Choroid plexus epithelial cell (primary cell): ENCODE measurements around the gene FAF2.
A peak's percentile ranks its signal among the peaks of the same experiment; 100 is the strongest.

Experiments used
- DNase-seq: peaks from one replicate; pipeline ENCODE4 v3.0.0-alpha.2; 2010; ENCODE audit warnings: low read depth
- H3K4me3 ChIP-seq: 2 replicates; pipeline ENCODE4 v1.5.1; 2011; ENCODE audit warnings: low read depth, mild to moderate bottlenecking, control low read depth, low read length, moderate library complexity
- CTCF ChIP-seq: conservative IDR thresholded peaks from 2 replicates; pipeline ENCODE4 v1.5.1; 2011; ENCODE audit warnings: low read depth, mild to moderate bottlenecking, control low read depth, inconsistent platforms, low read length, moderate library complexity

FAF2 gene

DNA sequence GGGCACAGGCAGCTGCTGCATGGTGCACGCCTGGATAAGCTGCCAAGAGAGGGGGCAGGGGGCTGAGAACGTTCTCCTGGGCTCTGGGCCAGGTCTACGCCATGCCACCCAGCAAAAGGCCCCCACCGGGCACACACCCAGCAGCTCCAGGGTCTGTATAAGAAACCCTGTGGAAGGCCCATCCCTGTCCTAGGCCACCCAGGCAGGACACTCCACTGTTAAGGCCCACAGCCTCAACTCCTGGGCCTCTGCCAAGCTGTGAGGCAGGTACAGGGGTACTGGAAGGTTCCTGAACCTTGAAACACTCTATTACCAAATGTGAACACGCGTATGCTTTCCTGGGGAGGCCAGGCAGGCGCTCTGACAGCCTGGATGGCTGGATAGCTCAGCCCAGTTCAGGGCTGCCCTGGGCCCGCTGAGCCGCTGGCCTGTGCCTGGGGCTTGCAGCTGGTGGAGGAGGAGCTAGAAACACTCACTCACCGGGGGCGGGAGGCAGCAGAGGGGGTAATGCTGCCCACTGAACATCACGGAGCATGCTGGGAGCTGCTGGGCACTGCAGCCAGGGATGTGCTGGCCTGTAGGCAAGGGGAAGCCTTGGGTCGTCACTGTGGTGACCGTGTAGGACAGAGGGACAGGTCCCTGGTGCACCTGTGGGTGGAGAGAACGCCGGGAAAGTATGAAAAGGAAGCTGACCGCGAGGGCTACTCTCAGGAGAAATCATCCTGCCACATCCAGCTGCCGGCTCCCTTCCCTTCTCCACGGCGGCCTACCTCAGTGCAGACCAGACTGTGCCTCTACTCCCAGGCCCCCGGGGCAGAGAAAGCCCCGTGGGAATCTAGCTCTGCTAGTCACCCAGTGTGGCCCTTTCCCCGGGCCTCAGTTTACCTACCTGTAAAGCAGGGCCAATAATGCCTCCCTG, 83.1 kb downstream of the FAF2 start:
- H3K4me3 ChIP-seq, result no peak overlapping the region
- no peak for TF ChIP-seq CTCF

DNA sequence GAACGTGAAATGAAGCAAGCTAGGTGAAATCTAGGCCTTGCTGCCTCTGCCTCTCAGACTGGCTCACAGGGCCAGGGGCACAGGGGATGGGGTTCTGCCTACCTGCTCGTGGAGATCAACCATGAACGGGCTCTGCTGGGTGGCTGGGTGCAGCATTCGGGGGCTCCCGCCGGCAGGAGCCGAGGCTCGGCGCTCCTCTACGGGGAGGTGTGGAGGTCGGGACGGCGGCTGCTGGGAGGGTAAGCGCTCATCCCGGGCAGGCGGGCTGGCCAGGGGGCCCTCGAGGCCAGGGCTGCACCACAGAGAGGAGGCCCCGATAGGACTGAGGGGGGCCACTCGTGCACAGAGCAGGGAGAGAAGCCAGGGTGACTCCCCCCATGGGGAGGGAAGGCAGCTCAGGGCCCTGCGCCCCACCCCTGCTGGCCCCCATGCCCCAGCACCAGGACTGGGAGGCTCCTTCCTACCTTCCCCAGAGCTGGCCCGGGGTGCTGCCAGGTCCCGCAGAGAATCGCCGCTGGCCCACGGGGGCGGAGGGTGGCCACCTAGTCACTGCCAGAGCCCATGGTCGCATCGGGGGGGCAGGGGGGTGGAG, 83.8 kb downstream of the FAF2 start:
- no peak overlapping the region for H3K4me3 ChIP-seq
- TF ChIP-seq CTCF, result no peak
- no peak for DNase-seq

More for the DNA sequence above, 83.1 kb downstream of the FAF2 start:
- peak; percentile 57 for DNase-seq

DNA sequence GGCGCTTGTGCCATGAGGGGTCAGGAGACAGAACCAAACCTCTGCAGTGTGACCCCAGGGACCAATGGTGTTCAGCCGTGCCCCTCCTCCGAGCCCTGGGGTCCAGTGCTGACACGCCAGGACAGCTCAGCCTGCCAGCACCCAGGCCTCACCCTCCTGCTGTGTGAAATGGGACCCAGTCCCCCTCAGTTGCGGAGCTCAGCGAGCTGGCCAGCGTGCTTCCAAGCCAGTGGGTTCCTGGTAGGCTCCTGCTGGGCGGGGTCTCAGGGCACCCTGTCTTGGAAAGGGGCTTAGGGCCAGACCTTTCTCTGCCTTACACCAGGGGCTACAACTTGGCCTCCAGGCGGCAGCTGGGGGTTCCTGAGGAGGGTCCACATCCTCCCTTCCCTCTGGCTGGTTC, 84.6 kb downstream of the FAF2 start:
- H3K4me3 ChIP-seq, result no peak overlapping the region
- no peak for TF ChIP-seq CTCF
- no peak for DNase-seq

DNA sequence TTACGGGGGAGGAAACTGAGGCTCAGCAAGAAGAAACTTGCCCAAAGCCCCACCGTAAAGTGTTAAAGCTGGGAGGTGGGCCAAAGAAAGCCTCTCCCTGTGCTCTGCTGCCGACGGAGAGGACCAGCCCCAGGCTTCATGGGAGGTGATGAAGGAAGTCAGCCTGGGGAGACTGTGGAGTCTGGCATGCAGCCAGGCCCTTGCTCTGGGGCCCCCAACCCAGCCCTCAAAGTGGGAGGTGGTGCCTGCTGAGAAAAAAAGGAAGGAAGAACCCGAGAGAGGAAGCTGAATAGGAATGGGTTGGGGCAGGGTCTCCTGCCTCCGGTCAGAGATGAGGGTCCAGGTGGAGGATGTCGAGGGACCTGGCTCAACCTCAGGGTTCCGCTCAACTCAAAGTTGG, 85.2 kb downstream of the FAF2 start:
- H3K4me3 ChIP-seq, result no peak overlapping the region

GRCh38 chr5:176533894-176534611, 85.9 kb downstream of the FAF2 start:
- DNase-seq, result no peak
- no peak overlapping the region for H3K4me3 ChIP-seq
- peak; percentile 25 for TF ChIP-seq CTCF

More for the DNA sequence above, 85.2 kb downstream of the FAF2 start:
- TF ChIP-seq CTCF, result no peak
- peak; percentile 62 for DNase-seq

GRCh38 chr5:176534640-176535039, 86.5 kb downstream of the FAF2 start:
- no peak overlapping the region for H3K4me3 ChIP-seq
- no peak for DNase-seq
- TF ChIP-seq CTCF, result no peak
